NT2/D1 (cell line): ENCODE data around the gene VCL.

ENCODE experiments used
- DNase-seq: peaks from one replicate; pipeline ENCODE4 v3.0.0-alpha.2; 2011; ENCODE audit warnings: low read depth, low spot score
- H3K27me3 ChIP-seq: 2 replicates; pipeline ENCODE4 v1.6.0; 2011; ENCODE audit warnings: mild to moderate bottlenecking; ENCODE audit not compliant: insufficient read length, insufficient read depth
- H3K36me3 ChIP-seq: 2 replicates; pipeline ENCODE4 v1.6.1; 2011; ENCODE audit warnings: mild to moderate bottlenecking, low read length, mixed read lengths; ENCODE audit not compliant: insufficient read depth, insufficient read length
- H3K4me1 ChIP-seq: 2 replicates; pipeline ENCODE4 v1.5.1; 2011; ENCODE audit not compliant: insufficient read depth, insufficient read length
- H3K4me3 ChIP-seq: 2 replicates; pipeline ENCODE4 v1.5.1; 2011; ENCODE audit warnings: low read depth; ENCODE audit not compliant: insufficient read length
- H3K9ac ChIP-seq: 2 replicates; pipeline ENCODE4 v1.6.0; 2011; ENCODE audit warnings: low read depth; ENCODE audit not compliant: insufficient read length
- H3K9me3 ChIP-seq: 2 replicates; pipeline ENCODE4 v1.5.1; 2011; ENCODE audit warnings: mild to moderate bottlenecking, low read length; ENCODE audit not compliant: insufficient read depth
- SUZ12 ChIP-seq: IDR thresholded peaks from 2 replicates; pipeline ENCODE4 v1.6.1; 2011; ENCODE audit not compliant: insufficient read length, insufficient read depth; ENCODE audit errors: extremely low read depth
- YY1 ChIP-seq: IDR thresholded peaks from 2 replicates; pipeline ENCODE4 v1.6.1; 2011; ENCODE audit not compliant: insufficient read length, insufficient read depth
- ZNF274 ChIP-seq: IDR thresholded peaks from 2 replicates; pipeline ENCODE4 v1.6.1; 2011; ENCODE audit warnings: mild to moderate bottlenecking, low read depth, low read length

The VCL gene

GRCh38 chr10:73974309-73974946 lies 23.5 kb upstream of the VCL start:
- H3K9me3 ChIP-seq, result no peaks in the 10 kb centered on the region
- H3K36me3 ChIP-seq, result no peaks in the 10 kb centered on the region
- TF ChIP-seq SUZ12 (no peak), ZNF274 (no peak), YY1 (no peak)
- H3K4me3 ChIP-seq, result no peak overlapping the region
- H3K27me3 ChIP-seq, result no peaks in the 10 kb centered on the region
- no peak for DNase-seq
- no peaks in the 10 kb centered on the region for H3K4me1 ChIP-seq
- H3K9ac ChIP-seq, result no peak overlapping the region

DNA sequence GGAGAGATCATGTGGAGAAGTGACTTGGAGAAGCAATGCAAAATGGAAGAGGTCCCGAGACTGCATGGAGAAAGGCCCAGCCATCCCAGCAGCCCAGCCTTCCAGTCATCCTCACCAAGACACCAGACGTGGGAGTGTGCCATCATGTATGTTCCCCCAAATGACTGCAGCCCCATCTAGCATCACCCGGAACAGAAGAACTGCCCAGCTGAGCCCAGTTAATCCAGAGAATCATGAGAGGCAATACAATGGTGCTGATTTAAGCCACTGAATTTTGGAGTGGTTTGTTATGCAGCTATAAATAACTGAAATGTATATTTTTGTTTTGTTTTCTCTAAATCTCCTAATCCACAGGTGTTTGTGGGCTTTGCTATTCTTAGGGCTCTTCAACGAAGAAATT lies 22.5 kb upstream of the VCL start:
- no peaks in the 10 kb centered on the region for H3K9me3 ChIP-seq
- H3K4me3 ChIP-seq, result no peak overlapping the region
- DNase-seq, result no peak
- H3K36me3 ChIP-seq, result no peaks in the 10 kb centered on the region
- H3K4me1 ChIP-seq, result no peaks in the 10 kb centered on the region
- TF ChIP-seq SUZ12 (no peak), ZNF274 (no peak), YY1 (no peak)
- no peak overlapping the region for H3K9ac ChIP-seq
- no peaks in the 10 kb centered on the region for H3K27me3 ChIP-seq

- TF ChIP-seq SUZ12, result no peak
- no peak for TF ChIP-seq YY1
- no peak for TF ChIP-seq ZNF274
- H3K4me3 ChIP-seq, result no peak overlapping the region
- no peak for DNase-seq
- no peaks in the 10 kb centered on the region for H3K36me3 ChIP-seq
- H3K9ac ChIP-seq, result no peak overlapping the region
- no peaks in the 10 kb centered on the region for H3K4me1 ChIP-seq
- no peaks in the 10 kb centered on the region for H3K9me3 ChIP-seq
- no peaks in the 10 kb centered on the region for H3K27me3 ChIP-seq
These were observed 18.6 kb upstream of the VCL start for GRCh38 chr10:73979141-73979808.

DNA sequence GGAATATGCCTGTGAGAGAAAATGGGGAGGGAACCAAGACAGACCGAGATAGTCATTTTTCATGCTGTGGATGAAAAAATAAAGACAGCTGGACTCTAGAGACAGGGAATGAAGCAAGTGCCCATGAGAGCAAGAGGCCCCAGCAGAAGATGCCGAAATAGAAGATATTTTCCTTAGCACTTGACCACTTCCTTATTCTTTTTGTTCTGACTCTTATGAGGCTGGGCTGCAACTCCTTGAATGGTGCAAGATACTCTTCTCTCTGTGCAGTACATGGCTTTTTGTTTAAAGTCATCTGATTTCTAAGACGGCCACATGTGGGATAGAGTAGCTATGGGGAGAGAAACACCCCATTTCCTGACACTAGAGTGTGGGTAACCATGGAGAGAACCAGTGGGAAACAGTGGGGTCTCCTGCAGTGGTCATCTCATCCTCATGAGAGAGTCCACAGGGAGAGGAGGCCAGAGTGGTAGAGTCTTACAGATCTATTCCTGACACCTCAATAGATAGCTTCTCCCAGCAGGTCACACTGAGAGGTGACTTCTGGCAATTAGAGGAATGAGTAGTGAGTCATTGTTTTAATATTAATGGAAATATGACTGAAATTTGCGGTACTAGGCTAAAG lies 18.0 kb upstream of the VCL start:
- TF ChIP-seq YY1, result no peak
- Histone ChIP-seq H3K27me3 (no peaks in the 10 kb centered on the region), H3K9me3 (no peaks in the 10 kb centered on the region), H3K9ac (no peak overlapping the region), H3K4me3 (no peak overlapping the region), H3K4me1 (no peaks in the 10 kb centered on the region), H3K36me3 (no peaks in the 10 kb centered on the region)
- no peak for DNase-seq

- H3K4me3 ChIP-seq, result no peak overlapping the region
- no peaks in the 10 kb centered on the region for H3K4me1 ChIP-seq
- H3K9me3 ChIP-seq, result no peaks in the 10 kb centered on the region
- no peaks in the 10 kb centered on the region for H3K36me3 ChIP-seq
- H3K9ac ChIP-seq, result no peak overlapping the region
- H3K27me3 ChIP-seq, result no peaks in the 10 kb centered on the region
- DNase-seq, result no peak
- TF ChIP-seq SUZ12 (no peak), YY1 (no peak), ZNF274 (no peak)
These were observed 16.1 kb upstream of the VCL start for GRCh38 chr10:73981812-73982211.

DNA sequence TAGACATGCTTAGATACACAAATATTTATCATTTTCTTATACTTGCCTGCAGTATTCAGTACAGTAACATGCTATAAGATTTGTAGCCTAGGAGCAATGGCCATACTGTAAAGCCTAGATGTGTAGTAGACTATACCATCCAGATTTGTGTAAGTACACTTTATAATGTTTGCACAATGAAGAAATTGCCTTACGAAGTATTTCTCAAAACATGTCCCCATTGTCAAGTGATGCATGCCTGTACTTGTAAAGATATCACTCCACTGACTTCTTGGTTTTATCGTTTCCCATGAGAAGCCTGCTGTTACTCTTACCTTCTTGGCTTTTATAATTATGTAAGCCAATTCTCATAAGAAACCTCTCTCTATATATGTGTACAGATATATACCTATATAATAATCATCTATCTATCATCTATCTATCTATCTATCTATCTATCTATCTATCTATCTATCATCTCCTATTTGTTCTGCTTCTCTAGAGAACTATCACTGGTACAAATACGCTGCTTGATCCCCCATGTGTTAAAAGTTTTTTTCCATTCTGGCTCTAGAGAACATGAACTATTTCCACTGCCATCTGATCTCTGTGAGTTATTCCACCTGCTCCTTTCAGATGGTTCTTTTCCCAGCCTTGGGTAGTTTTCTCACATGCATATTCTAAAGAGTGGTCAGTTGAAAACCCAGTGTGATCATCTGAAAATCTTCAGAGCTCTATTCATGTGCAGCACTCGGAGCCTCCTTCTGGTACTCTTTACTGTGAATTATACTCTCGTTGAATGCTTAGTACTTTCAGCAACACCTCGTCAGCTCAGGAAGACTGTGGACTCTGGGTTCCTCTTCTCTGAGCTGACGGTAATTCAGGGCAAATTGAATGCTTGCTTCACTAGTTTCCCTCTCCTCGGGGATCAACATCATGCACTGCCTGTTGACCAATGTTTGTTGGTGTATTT lies 14.5 kb upstream of the VCL start:
- DNase-seq, result no peak
- Histone ChIP-seq H3K36me3 (no peaks in the 10 kb centered on the region), H3K4me1 (no peaks in the 10 kb centered on the region), H3K9ac (no peak overlapping the region), H3K27me3 (no peaks in the 10 kb centered on the region), H3K4me3 (no peak overlapping the region), H3K9me3 (no peaks in the 10 kb centered on the region)
- TF ChIP-seq SUZ12 (no peak), YY1 (no peak), ZNF274 (no peak)

DNA sequence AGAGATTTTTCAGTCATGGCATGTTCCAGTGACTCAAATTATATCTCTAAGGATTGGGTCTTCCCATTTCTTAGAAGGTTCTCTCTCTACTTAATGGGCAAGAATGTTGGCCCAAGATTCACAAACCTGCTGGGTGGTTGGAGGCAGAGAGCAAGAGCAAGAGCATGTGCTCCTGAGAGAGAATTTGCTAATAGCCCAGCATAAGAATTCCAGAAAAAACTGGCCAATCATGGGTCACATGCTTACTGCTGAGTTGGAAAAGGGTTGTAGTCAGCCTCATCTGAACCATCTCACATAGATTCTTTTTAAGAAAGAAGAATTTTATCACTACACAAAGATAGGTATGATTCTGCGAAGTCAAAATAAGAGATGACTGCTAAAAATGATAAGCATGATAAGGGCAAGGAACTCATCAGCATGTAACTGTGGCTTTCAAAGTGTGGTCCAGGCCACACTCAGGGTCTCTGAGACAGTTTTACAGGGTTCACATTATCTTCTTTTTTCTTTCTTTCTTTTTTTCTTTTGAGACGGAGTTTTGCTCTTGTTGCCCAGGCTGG lies 8.2 kb upstream of the VCL start:
- H3K9me3 ChIP-seq, result no peaks in the 10 kb centered on the region
- H3K36me3 ChIP-seq, result no peaks in the 10 kb centered on the region
- TF ChIP-seq YY1, result no peak
- no peak for TF ChIP-seq ZNF274
- no peak for TF ChIP-seq SUZ12
- H3K4me1 ChIP-seq, result no peaks in the 10 kb centered on the region
- H3K9ac ChIP-seq, result no peak overlapping the region
- DNase-seq, result no peak
- H3K27me3 ChIP-seq, result no peaks in the 10 kb centered on the region
- no peak overlapping the region for H3K4me3 ChIP-seq
